IMR-90 (cell line): Measurements from ENCODE around the gene LY86.

Experiments
- CTCF ChIP-seq: conservative IDR thresholded peaks from 2 replicates; pipeline ENCODE4 v1.5.1; 2012; ENCODE audit warnings: mild to moderate bottlenecking, low read depth, low read length, improper control_type of control experiment
- ELK1 ChIP-seq: fragments of 150-350 bp; IDR thresholded peaks from 2 replicates; pipeline ENCODE4 v1.6.1; 2016; ENCODE audit warnings: low read depth, mild to moderate bottlenecking, low read length, moderate library complexity, borderline replicate concordance
- MAFK ChIP-seq: IDR thresholded peaks from 2 replicates; pipeline ENCODE4 v1.6.1; 2012; ENCODE audit warnings: low read depth, low read length, improper control_type of control experiment
- MAZ ChIP-seq: IDR thresholded peaks from 2 replicates; pipeline ENCODE4 v1.6.1; 2012; ENCODE audit warnings: low read depth, mild to moderate bottlenecking, low read length, improper control_type of control experiment, moderate library complexity, borderline replicate concordance
- MXI1 ChIP-seq: IDR thresholded peaks from 2 replicates; pipeline ENCODE4 v1.6.1; 2012; ENCODE audit warnings: low read depth, mild to moderate bottlenecking, low read length, moderate library complexity, borderline replicate concordance
- POLR2A ChIP-seq: IDR thresholded peaks from 2 replicates; pipeline ENCODE4 v1.6.1; 2012; ENCODE audit warnings: mild to moderate bottlenecking, low read depth, low read length
- RAD21 ChIP-seq: IDR thresholded peaks from 2 replicates; pipeline ENCODE4 v1.6.1; 2012; ENCODE audit warnings: low read length, improper control_type of control experiment
- RFX5 ChIP-seq: IDR thresholded peaks from 2 replicates; pipeline ENCODE4 v1.8.0; 2012; ENCODE audit warnings: low read depth, mild to moderate bottlenecking, low read length, moderate library complexity
- SMC3 ChIP-seq: fragments of 150-350 bp; IDR thresholded peaks from 2 replicates; pipeline ENCODE4 v1.6.1; 2016; ENCODE audit warnings: low read depth, mild to moderate bottlenecking, antibody characterized with exemption, low read length, moderate library complexity
- USF2 ChIP-seq: fragments of 150-350 bp; IDR thresholded peaks from 2 replicates; pipeline ENCODE4 v1.6.1; 2017; ENCODE audit warnings: mild to moderate bottlenecking, antibody characterized with exemption, low read length, low read depth

GRCh38 chr6:6585003-6585311, 3.6 kb upstream of the LY86 start:
- TF ChIP-seq CTCF: no peak
- no peak for TF ChIP-seq MAFK
- no peak for TF ChIP-seq MAZ
- no peak for TF ChIP-seq USF2
- no peak for TF ChIP-seq RFX5
- no peak for TF ChIP-seq ELK1
- no peak for TF ChIP-seq RAD21
- no peak for TF ChIP-seq POLR2A
- no peak for TF ChIP-seq MXI1
- TF ChIP-seq SMC3: no peak
